ENCODE results near the gene SMPD2.

GRCh38 chr6:109478222-109478805 is 37.8 kb downstream of the SMPD2 start:
- no peak for TF ChIP-seq CTCF (IDR thresholded peaks at IDR 0.05; ENCODE audit: low read length)
- no peak for TF ChIP-seq EZH2 (IDR thresholded peaks at IDR 0.05; ENCODE audit: borderline replicate concordance, low read length)
